ENCODE measurements around the gene C2CD4A.

The C2CD4A gene

DNA sequence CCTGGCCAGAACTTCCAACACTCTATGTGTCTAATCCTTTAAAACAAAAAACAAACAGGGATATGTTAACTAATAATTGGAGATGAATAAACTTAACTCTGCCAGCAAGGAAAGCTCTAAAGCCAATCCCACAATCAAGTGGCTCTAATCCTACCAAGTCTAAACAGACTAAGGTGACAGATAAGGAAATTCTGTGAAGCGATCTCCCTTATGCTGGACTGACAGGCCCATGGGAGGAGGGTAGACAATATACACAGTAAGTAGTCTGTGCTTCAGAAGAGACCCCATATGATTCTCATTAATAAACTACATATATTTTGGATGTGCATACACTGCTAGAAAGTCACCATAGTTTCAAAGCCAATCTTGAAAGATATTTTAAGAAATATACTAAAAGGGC lies 16.7 kb upstream of the C2CD4A start:
- no peaks in the 10 kb centered on the region for H3K36me3 ChIP-seq (replicated peaks; ENCODE audit: insufficient read depth, low read length)
- no peak overlapping the region for H3K9ac ChIP-seq (ENCODE audit: low read length)
- no peak for DNase-seq
- H4K20me1 ChIP-seq (ENCODE audit: insufficient read depth, low read length) = no peaks in the 10 kb centered on the region
- no peak overlapping the region for H3K4me2 ChIP-seq (ENCODE audit: low read depth, low read length)
- no peak overlapping the region for H2AFZ ChIP-seq (ENCODE audit: low read length)
- peaks cover 26% of the 10 kb centered on the region for H3F3A ChIP-seq (ENCODE audit: insufficient read depth, low read length)
- no peaks in the 10 kb centered on the region for H3K27me3 ChIP-seq (replicated peaks; ENCODE audit: insufficient read depth, low read length)
- no peak overlapping the region for H3K27ac ChIP-seq (ENCODE audit: low read length)
- H3K9me3 ChIP-seq (replicated peaks; ENCODE audit: insufficient read depth, low read length) = no peaks in the 10 kb centered on the region
- no peaks in the 10 kb centered on the region for H3K9me2 ChIP-seq (replicated peaks; ENCODE audit: insufficient read depth, low read length)
- no peak overlapping the region for H3K4me3 ChIP-seq (ENCODE audit: low read length)
- TF ChIP-seq EZH2phosphoT487 (IDR thresholded peaks at IDR 0.05; ENCODE audit: low read length) = no peak
- no peak for TF ChIP-seq EZH2 (optimal IDR thresholded peaks at IDR 0.05; ENCODE audit: low read depth, low read length)
- TF ChIP-seq, protein P1, sequence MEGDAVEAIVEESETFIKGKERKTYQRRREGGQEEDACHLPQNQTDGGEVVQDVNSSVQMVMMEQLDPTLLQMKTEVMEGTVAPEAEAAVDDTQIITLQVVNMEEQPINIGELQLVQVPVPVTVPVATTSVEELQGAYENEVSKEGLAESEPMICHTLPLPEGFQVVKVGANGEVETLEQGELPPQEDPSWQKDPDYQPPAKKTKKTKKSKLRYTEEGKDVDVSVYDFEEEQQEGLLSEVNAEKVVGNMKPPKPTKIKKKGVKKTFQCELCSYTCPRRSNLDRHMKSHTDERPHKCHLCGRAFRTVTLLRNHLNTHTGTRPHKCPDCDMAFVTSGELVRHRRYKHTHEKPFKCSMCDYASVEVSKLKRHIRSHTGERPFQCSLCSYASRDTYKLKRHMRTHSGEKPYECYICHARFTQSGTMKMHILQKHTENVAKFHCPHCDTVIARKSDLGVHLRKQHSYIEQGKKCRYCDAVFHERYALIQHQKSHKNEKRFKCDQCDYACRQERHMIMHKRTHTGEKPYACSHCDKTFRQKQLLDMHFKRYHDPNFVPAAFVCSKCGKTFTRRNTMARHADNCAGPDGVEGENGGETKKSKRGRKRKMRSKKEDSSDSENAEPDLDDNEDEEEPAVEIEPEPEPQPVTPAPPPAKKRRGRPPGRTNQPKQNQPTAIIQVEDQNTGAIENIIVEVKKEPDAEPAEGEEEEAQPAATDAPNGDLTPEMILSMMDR (IDR thresholded peaks at IDR 0.05; ENCODE audit: low read length) = no peak
- H3K79me2 ChIP-seq (ENCODE audit: low read length) = peaks cover 75% of the 10 kb centered on the region
- peaks cover 21% of the 10 kb centered on the region for H3K4me1 ChIP-seq (ENCODE audit: low read length)

DNA sequence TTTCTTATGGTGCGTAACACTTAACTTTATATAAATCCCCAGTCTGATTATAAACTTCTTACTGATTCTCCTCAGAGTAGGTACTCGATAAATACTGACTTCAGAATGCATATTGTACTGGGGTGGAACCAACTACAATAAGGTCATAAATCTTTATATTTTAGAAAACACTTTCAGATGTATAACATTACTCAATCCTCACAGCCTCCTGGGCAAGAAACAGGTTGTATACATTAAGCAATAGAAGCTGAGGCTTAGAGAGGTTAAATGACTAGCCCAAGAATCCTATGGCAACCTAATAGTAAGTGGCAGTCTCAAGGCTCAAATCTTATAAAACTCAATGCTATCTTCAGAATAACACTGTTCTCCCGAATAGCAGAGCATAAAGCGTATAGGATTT lies 15.6 kb upstream of the C2CD4A start:
- H3K4me2 ChIP-seq (ENCODE audit: low read depth, low read length) = no peak overlapping the region
- H3K27ac ChIP-seq (ENCODE audit: low read length) = no peak overlapping the region
- H3K79me2 ChIP-seq (ENCODE audit: low read length) = peaks cover 76% of the 10 kb centered on the region
- H3K9ac ChIP-seq (ENCODE audit: low read length) = no peak overlapping the region
- H4K20me1 ChIP-seq (ENCODE audit: insufficient read depth, low read length) = 0 out of 2 replicates have a peak, but pooled peaks cover 5% of the 10 kb centered on the region
- peaks cover 14% of the 10 kb centered on the region for H3K4me1 ChIP-seq (ENCODE audit: low read length)
- H3K9me3 ChIP-seq (replicated peaks; ENCODE audit: insufficient read depth, low read length) = no peaks in the 10 kb centered on the region
- H3K36me3 ChIP-seq (replicated peaks; ENCODE audit: insufficient read depth, low read length) = no peaks in the 10 kb centered on the region
- no peak overlapping the region for H3K4me3 ChIP-seq (ENCODE audit: low read length)
- H3F3A ChIP-seq (ENCODE audit: insufficient read depth, low read length) = peaks cover 22% of the 10 kb centered on the region
- TF ChIP-seq, protein P1 (IDR thresholded peaks at IDR 0.05; ENCODE audit: low read length) = no peak
- TF ChIP-seq EZH2 (optimal IDR thresholded peaks at IDR 0.05; ENCODE audit: low read depth, low read length) = no peak
- no peak for TF ChIP-seq EZH2phosphoT487 (IDR thresholded peaks at IDR 0.05; ENCODE audit: low read length)
- no peak overlapping the region for H2AFZ ChIP-seq (ENCODE audit: low read length)
- DNase-seq = no peak
- no peaks in the 10 kb centered on the region for H3K9me2 ChIP-seq (replicated peaks; ENCODE audit: insufficient read depth, low read length)
- H3K27me3 ChIP-seq (replicated peaks; ENCODE audit: insufficient read depth, low read length) = no peaks in the 10 kb centered on the region

GRCh38 chr15:62052713-62053112 lies 14.1 kb upstream of the C2CD4A start:
- Histone ChIP-seq H3K4me3 (ENCODE audit: low read length) (no peak overlapping the region), H2AFZ (ENCODE audit: low read length) (no peak overlapping the region), H3K9me2 (replicated peaks; ENCODE audit: insufficient read depth, low read length) (no peaks in the 10 kb centered on the region), H3F3A (ENCODE audit: insufficient read depth, low read length) (peaks cover 8% of the 10 kb centered on the region; the same call in 1 of the 2 replicates), H3K9ac (ENCODE audit: low read length) (no peak overlapping the region), H3K4me1 (ENCODE audit: low read length) (peaks cover 8% of the 10 kb centered on the region), H3K9me3 (replicated peaks; ENCODE audit: insufficient read depth, low read length) (no peaks in the 10 kb centered on the region), H3K27me3 (replicated peaks; ENCODE audit: insufficient read depth, low read length) (no peaks in the 10 kb centered on the region), H3K4me2 (ENCODE audit: low read depth, low read length) (no peak overlapping the region), H3K79me2 (ENCODE audit: low read length) (peaks cover 78% of the 10 kb centered on the region), H3K27ac (ENCODE audit: low read length) (no peak overlapping the region), H3K36me3 (replicated peaks; ENCODE audit: insufficient read depth, low read length) (no peaks in the 10 kb centered on the region), H4K20me1 (ENCODE audit: insufficient read depth, low read length) (0 out of 2 replicates have a peak, but pooled peaks cover 5% of the 10 kb centered on the region)
- no peak for DNase-seq
- TF ChIP-seq EZH2 (optimal IDR thresholded peaks at IDR 0.05; ENCODE audit: low read depth, low read length) (no peak), EZH2phosphoT487 (IDR thresholded peaks at IDR 0.05; ENCODE audit: low read length) (no peak)
- TF ChIP-seq, protein P1 (IDR thresholded peaks at IDR 0.05; ENCODE audit: low read length) = no peak

Measured in MM.1S (cell line).